Heart left ventricle (tissue), 16 donors: ENCODE data around the gene RGS7. TPM values are rescaled to one million over a fixed set of nuclear protein-coding genes. Genes with fewer than 3 reads are reported as not detected.
"Not testable (repeated sequence)": the region's sequence is repeated elsewhere in the genome, so short reads cannot be mapped to it uniquely, and the experiment has no call there.

ENCODE experiments used
- ATAC-seq, 4 donors: fragments of 200-7000 bp; cut with Tn5 transposase; one replicate each; pipeline ENCODE4 v1.9.1; 2020 to 2022; ENCODE audit warnings: moderate library complexity in 4 of 4, mild to moderate bottlenecking in 3 of 4, moderate number of reproducible peaks in 1 of 4
- DNase-seq, 5 donors: peaks; one replicate each; pipeline ENCODE4 v3.0.0-alpha.2; 2020
- H3K27ac ChIP-seq, 12 donors: fragments of 200-600 bp; sonication (generic) in 4 of 12; one replicate each; pipeline versions ENCODE4 v1.5.0 to v1.8.0; 2016 to 2022; ENCODE audit warnings: mild to moderate bottlenecking in 2 of 12
- H3K27me3 ChIP-seq, 9 donors: fragments of 200-600 bp; sonication (generic) in 2 of 9; one replicate each; pipeline versions ENCODE4 v1.5.1 to v1.8.0; 2016 to 2022; ENCODE audit warnings: mild to moderate bottlenecking in 3 of 9
- H3K36me3 ChIP-seq, 9 donors: fragments of 200-600 bp; sonication (generic) in 2 of 9; one replicate each; pipeline versions ENCODE4 v1.5.0 to v1.8.0; 2018 to 2022; ENCODE audit warnings: mild to moderate bottlenecking in 2 of 9
- H3K4me1 ChIP-seq, 12 donors: fragments of 200-600 bp; sonication (generic) in 4 of 12; one replicate each; pipeline versions ENCODE4 v1.5.0 to v1.8.0; 2016 to 2022; ENCODE audit warnings: mild to moderate bottlenecking in 3 of 12
- H3K4me3 ChIP-seq, 12 donors: fragments of 200-600 bp; sonication (generic) in 4 of 12; one replicate each; pipeline versions ENCODE4 v1.5.0 to v1.8.0; 2017 to 2022; ENCODE audit warnings: mild to moderate bottlenecking in 9 of 12, moderate library complexity in 4 of 12
- H3K9me3 ChIP-seq, 12 donors: fragments of 200-600 bp; sonication (generic) in 4 of 12; one replicate each; pipeline versions ENCODE4 v1.5.0 to v1.8.0; 2016 to 2022; ENCODE audit warnings: mild to moderate bottlenecking in 1 of 12
- CTCF ChIP-seq, 12 donors: fragments of 200-600 bp; sonication (generic) in 4 of 12; IDR thresholded peaks; one replicate each; pipeline versions ENCODE4 v1.5.0 to v1.8.0; 2018 to 2022; ENCODE audit warnings: antibody characterized with exemption in 12 of 12, mild to moderate bottlenecking in 5 of 12
- POLR2A ChIP-seq, 2 donors: fragments of 450-650 bp; IDR thresholded peaks; one replicate each; pipeline ENCODE4 v1.6.1; 2017; ENCODE audit warnings: antibody characterized with exemption in 2 of 2, mild to moderate bottlenecking in 2 of 2, moderate library complexity in 2 of 2
- WGBS, 4 donors: extraction: QIAGEN DNeasy Blood & Tissue Kit in 2 of 4; methylation state at CpG; one replicate each; pipeline versions ENCODE4 v1.1.5 to v1.1.7; 2013 to 2018; 5-methylcytosine and 5-hydroxymethylcytosine counted together
- intact Hi-C, 10 donors: fragments of 100-400 bp; cut with DNase I; formaldehyde crosslinking; loops; one replicate each; pipeline versions ENCODE4 v1.11.1 to v1.14.2; 2022
- polyA plus RNA-seq, 2 donors: library from polyadenylated mRNA; stranded (reverse); fragments of 200-250 nt; gene quantifications; one replicate each; pipeline ENCODE4 v1.2.3, GENCODE V29; 2013
- total RNA-seq, 9 donors: library from RNA; depleted of rRNA in 2 of 9; stranded (reverse); fragments of >200 nt in 2 of 9; fragmentation: NEBNext Ultra II Directional in 3 of 9; extraction: Animal tissue kit (Norgen Biotek cat#: 25700) in 3 of 9; gene quantifications; one replicate each; pipeline versions ENCODE4 v1.1.0 to v1.2.4, GENCODE V29; 2016 to 2023
- donor health status: ischemic (EF 13 %, LVEDD 7.1; RV severe dilation, severe dysfunction).
- donor health status: healthy with polysubstance abuse.
- donor health status: DM: no; HTN: yes; CAD: no.
- donor health status: DM: no; HTN: no; CAD: no.
- donor health status: ischemic (EF 25% LVEDD 6.9; RV normal size, moderate dysfunction).
- donor health status: ischemic (EF 25% LVEDD 5.7; RV mildly dilated, moderate dysfunction).
- donor health status: healthy.
- donor health status: DM: yes; HTN: yes; CAD: no.
- donor health status: ischemic (EF 35%, LVEDD 5.7; RV mildly dilated, moderate dysfunction).
- donor health status: nonischemic (EF 11% LVEDD 7.7; RV severe dilation, severe dysfunction).
- donor health status: DM: yes; HTN: yes; CAD: no.
- donor health status: PGD.
- donor health status: ischemic (EF 29% LVEDD 5.4; RV normal size, mild dysfunction).
- donor health status: nonischemic (EF 23%, LVEDD 6.1; RV moderate dilation, normal function).

Gene RGS7
- total and polyA plus RNA-seq, 11 donors = not detected

- DNase-seq (no peak), ATAC-seq (no peak)
- no peaks in the 10 kb centered on the region for H3K9me3 ChIP-seq
- no peaks in the 10 kb centered on the region for H3K36me3 ChIP-seq
- H3K27ac ChIP-seq = no peak overlapping the region
- no peaks in the 10 kb centered on the region for H3K4me1 ChIP-seq
- H3K27me3 ChIP-seq = no peaks in the 10 kb centered on the region
- WGBS, 4 donors = 82 to 93% (median 91%) methylated on average over 12 of the region's 12 CpGs
- TF ChIP-seq CTCF (IDR thresholded peaks at IDR 0.05) = no peak
- TF ChIP-seq POLR2A (IDR thresholded peaks at IDR 0.05) = no peak
- intact Hi-C loops = no loop called here
- H3K4me3 ChIP-seq = no peak overlapping the region
These were observed 593.2 kb downstream of the RGS7 start for GRCh38 chr1:240763771-240764170.

- H3K27ac ChIP-seq, H3K4me1 ChIP-seq, intact Hi-C loops, DNase-seq, ATAC-seq, H3K36me3 ChIP-seq, H3K27me3 ChIP-seq, H3K4me3 ChIP-seq, H3K9me3 ChIP-seq: not testable (repeated sequence)
- 83 to 88% (median 85%) methylated on average over 7 of the region's 7 CpGs for WGBS, 4 donors
These were observed 593.9 kb downstream of the RGS7 start for GRCh38 chr1:240763095-240763494.

- intact Hi-C loops, H3K36me3 ChIP-seq, H3K4me1 ChIP-seq, ATAC-seq, H3K27ac ChIP-seq, DNase-seq, H3K27me3 ChIP-seq, H3K9me3 ChIP-seq, H3K4me3 ChIP-seq: not testable (repeated sequence)
- 96 to 98% (median 96%) methylated on average over 5 to 37 of the region's 42 CpGs for WGBS, 4 donors
These were observed 594.5 kb downstream of the RGS7 start for GRCh38 chr1:240762471-240762987.

- H3K4me1 ChIP-seq, H3K9me3 ChIP-seq, intact Hi-C loops, H3K36me3 ChIP-seq, DNase-seq, H3K4me3 ChIP-seq, ATAC-seq, H3K27me3 ChIP-seq, H3K27ac ChIP-seq: not testable (repeated sequence)
- 69 to 77% (median 75%) methylated on average over 6 of the region's 6 CpGs for WGBS, 4 donors
These were observed 598.2 kb downstream of the RGS7 start for GRCh38 chr1:240758777-240759176.

GRCh38 chr1:240758296-240758695 lies 598.7 kb downstream of the RGS7 start:
- TF ChIP-seq CTCF (IDR thresholded peaks at IDR 0.05) (no peak), POLR2A (IDR thresholded peaks at IDR 0.05) (no peak)
- H3K4me3 ChIP-seq = no peak overlapping the region
- DNase-seq = no peak
- 55 to 69% (median 65%) methylated on average over 1 of the region's 1 CpG for WGBS, 4 donors
- no peaks in the 10 kb centered on the region for H3K4me1 ChIP-seq
- H3K9me3 ChIP-seq = no peaks in the 10 kb centered on the region
- no peak overlapping the region for H3K27ac ChIP-seq
- H3K36me3 ChIP-seq = no peaks in the 10 kb centered on the region
- no peak for ATAC-seq
- H3K27me3 ChIP-seq = peaks cover 0 to 3% (median 0%) of the 10 kb centered on the region in 9 donors
- intact Hi-C loops = no loop called here

GRCh38 chr1:240747907-240748306 lies 609.1 kb downstream of the RGS7 start:
- Histone ChIP-seq H3K4me3 (no peak overlapping the region), H3K27me3 (no peaks in the 10 kb centered on the region), H3K36me3 (no peaks in the 10 kb centered on the region), H3K9me3 (no peaks in the 10 kb centered on the region), H3K4me1 (no peaks in the 10 kb centered on the region), H3K27ac (no peak overlapping the region)
- ATAC-seq (no peak), DNase-seq (no peak)
- intact Hi-C loops = no loop called here
- TF ChIP-seq CTCF (IDR thresholded peaks at IDR 0.05) (no peak), POLR2A (IDR thresholded peaks at IDR 0.05) (no peak)
